Fibroblast of villous mesenchyme (primary cell): Measurements from ENCODE around the gene TP53I11. TPM values are rescaled to one million over a fixed set of nuclear protein-coding genes. Genes with fewer than 3 reads are reported as not detected.

Experiments used
- DNase-seq: peaks from one replicate; pipeline ENCODE4 v3.0.0-alpha.2; 2010; ENCODE audit warnings: low read depth
- H3K4me3 ChIP-seq: 2 replicates; pipeline ENCODE4 v1.5.1; 2011; ENCODE audit warnings: low read depth, mild to moderate bottlenecking, low read length
- CTCF ChIP-seq: IDR thresholded peaks from 2 replicates; pipeline ENCODE4 v1.5.1; 2012; ENCODE audit warnings: low read depth, mild to moderate bottlenecking, low read length; ENCODE audit not compliant: insufficient read depth
- total RNA-seq: library from RNA; depleted of rRNA; stranded (reverse); fragments of >200 nt; gene quantifications from 2 replicates; pipeline ENCODE4 v1.2.3, GENCODE V29; 2012

Gene TP53I11
- total RNA-seq, 1 donor, result 38.4 TPM

GRCh38 chr11:44979543-44980399 lies 29.1 kb upstream of the TP53I11 start:
- no peak for DNase-seq
- TF ChIP-seq CTCF, result no peak

GRCh38 chr11:44978961-44979331 lies 28.3 kb upstream of the TP53I11 start:
- TF ChIP-seq CTCF, result no peak
- H3K4me3 ChIP-seq, result no peak overlapping the region
- DNase-seq, result no peak

More at GRCh38 chr11:44979543-44980399, 29.1 kb upstream of the TP53I11 start:
- H3K4me3 ChIP-seq, result no peak overlapping the region

GRCh38 chr11:44978274-44978960 lies 27.7 kb upstream of the TP53I11 start:
- no peak for DNase-seq
- TF ChIP-seq CTCF, result no peak
- no peak overlapping the region for H3K4me3 ChIP-seq

- H3K4me3 ChIP-seq, result no peak overlapping the region
- DNase-seq, result peak; percentile 65
- peak; percentile 27 for TF ChIP-seq CTCF
Measured at GRCh38 chr11:44977493-44977984, 26.9 kb upstream of the TP53I11 start.

- DNase-seq, result no peak
- no peak for TF ChIP-seq CTCF
- H3K4me3 ChIP-seq, result no peak overlapping the region
Measured at GRCh38 chr11:44976576-44976975, 25.9 kb upstream of the TP53I11 start.

GRCh38 chr11:44974402-44975000 lies 23.8 kb upstream of the TP53I11 start:
- TF ChIP-seq CTCF, result no peak
- H3K4me3 ChIP-seq, result no peak overlapping the region
- DNase-seq, result no peak
